ENCODE results near the gene IDI2.

IDI2 gene

DNA sequence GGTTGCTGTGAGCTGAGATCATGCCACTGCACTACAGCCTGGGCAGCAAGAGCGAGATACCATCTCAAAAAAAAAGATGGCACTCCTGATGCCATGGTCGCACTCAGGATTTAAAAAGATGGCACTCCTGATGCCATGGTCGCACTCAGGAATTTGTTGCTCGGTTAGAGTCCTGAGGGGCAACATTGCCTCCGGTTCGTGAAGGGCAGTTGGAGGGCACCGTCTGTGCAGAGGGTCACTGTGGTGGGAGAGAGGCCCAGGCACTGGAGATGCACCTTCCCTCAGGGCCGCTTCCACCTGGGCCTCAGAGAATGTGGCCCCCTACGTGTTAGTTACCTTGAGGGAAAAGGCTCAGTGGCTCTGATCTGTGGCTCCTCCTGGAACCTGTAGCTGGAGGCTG lies 19.1 kb downstream of the IDI2 start:
- peaks cover 52% of the 10 kb centered on the region for H3K36me3 ChIP-seq (ENCODE audit: control insufficient read depth, insufficient read depth, low read length)
- H3K27me3 ChIP-seq (replicated peaks; ENCODE audit: control insufficient read depth, insufficient read depth, low read length), result no peaks in the 10 kb centered on the region
- no peak overlapping the region for H3K4me3 ChIP-seq (replicated peaks; ENCODE audit: low read depth, low read length)
- TF ChIP-seq, protein P1, sequence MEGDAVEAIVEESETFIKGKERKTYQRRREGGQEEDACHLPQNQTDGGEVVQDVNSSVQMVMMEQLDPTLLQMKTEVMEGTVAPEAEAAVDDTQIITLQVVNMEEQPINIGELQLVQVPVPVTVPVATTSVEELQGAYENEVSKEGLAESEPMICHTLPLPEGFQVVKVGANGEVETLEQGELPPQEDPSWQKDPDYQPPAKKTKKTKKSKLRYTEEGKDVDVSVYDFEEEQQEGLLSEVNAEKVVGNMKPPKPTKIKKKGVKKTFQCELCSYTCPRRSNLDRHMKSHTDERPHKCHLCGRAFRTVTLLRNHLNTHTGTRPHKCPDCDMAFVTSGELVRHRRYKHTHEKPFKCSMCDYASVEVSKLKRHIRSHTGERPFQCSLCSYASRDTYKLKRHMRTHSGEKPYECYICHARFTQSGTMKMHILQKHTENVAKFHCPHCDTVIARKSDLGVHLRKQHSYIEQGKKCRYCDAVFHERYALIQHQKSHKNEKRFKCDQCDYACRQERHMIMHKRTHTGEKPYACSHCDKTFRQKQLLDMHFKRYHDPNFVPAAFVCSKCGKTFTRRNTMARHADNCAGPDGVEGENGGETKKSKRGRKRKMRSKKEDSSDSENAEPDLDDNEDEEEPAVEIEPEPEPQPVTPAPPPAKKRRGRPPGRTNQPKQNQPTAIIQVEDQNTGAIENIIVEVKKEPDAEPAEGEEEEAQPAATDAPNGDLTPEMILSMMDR (IDR thresholded peaks at IDR 0.05; ENCODE audit: insufficient read depth, low read length, poor library complexity, severe bottlenecking), result no peak
- DNase-seq (ENCODE audit: extremely low read depth, insufficient read length), result no peak

DNA sequence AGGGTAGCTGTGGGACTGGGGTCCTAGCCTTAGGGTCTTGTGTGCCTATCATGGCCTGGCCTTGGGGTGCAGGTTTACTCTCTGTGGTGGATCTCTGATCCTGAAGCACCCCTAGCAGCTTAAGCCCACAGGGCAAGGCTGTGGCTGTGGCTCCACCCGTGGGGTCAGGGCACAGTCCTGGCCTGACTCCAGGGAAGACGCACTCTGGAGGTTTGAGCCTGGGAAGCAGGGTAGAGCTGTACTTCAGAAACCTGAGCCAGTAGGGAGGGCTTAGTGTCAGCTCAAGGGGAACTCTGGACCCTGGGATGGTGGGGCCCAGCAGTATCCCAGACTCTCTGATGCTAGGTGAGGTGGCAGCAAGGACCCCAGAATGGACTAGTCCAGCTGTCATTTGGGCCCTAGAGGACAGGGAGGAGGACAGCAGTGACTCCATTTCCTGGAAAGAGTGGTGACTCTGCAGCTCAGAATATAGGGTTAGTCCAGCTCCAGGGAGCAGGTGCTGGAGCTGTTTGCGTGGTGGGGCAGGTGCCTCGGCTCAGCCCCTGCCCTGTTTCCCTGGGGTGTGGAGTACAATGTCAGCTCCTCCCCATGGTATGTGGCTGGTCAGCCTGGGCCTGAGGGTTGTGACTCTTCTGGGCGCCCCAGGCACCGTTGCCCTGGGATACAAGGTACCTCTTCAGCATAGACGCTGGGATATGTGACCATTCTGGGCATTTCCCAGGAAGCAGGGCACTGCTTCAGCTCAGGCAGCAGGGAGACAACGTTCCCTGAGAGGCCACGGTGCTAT lies 21.6 kb downstream of the IDI2 start:
- TF ChIP-seq, protein P1 (IDR thresholded peaks at IDR 0.05; ENCODE audit: insufficient read depth, low read length, poor library complexity, severe bottlenecking), result no peak
- Histone ChIP-seq H3K27me3 (replicated peaks; ENCODE audit: control insufficient read depth, insufficient read depth, low read length) (no peaks in the 10 kb centered on the region), H3K4me3 (replicated peaks; ENCODE audit: low read depth, low read length) (no peak overlapping the region), H3K36me3 (ENCODE audit: control insufficient read depth, insufficient read depth, low read length) (peaks cover 49% of the 10 kb centered on the region)
- DNase-seq (ENCODE audit: extremely low read depth, insufficient read length), result no peak

DNA sequence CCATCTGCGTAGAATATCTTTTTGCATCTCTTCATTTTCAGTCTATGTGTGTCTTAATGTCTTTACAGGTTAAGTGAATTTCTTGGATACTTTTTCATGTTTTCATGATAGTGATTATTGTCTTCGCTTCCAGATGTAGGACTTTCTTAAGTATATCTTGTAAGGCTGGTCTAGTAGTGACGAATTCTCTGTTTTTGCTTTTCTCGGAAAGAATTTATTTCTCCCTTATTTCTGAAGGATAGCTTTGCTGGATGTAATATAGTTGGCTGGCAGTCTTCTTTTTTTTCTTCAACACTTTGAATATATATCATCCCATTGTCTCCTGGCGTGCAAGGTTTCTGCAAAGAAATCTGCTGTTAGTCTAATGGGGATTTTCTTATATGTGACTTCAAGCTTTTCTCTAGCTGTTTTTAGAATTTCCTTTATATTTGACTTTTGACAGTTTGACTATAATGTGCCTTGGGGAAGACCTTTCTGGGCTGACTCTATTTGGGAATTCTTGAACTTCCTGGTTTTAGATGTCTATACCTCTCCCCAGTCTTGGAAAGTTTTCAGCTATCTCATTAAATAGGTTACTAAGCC lies 23.1 kb downstream of the IDI2 start:
- Histone ChIP-seq H3K4me3 (replicated peaks; ENCODE audit: low read depth, low read length) (no peak overlapping the region), H3K36me3 (ENCODE audit: control insufficient read depth, insufficient read depth, low read length) (peaks cover 48% of the 10 kb centered on the region), H3K27me3 (replicated peaks; ENCODE audit: control insufficient read depth, insufficient read depth, low read length) (no peaks in the 10 kb centered on the region)
- no peak for DNase-seq (ENCODE audit: extremely low read depth, insufficient read length)
- TF ChIP-seq, protein P1 (IDR thresholded peaks at IDR 0.05; ENCODE audit: insufficient read depth, low read length, poor library complexity, severe bottlenecking), result no peak

DNA sequence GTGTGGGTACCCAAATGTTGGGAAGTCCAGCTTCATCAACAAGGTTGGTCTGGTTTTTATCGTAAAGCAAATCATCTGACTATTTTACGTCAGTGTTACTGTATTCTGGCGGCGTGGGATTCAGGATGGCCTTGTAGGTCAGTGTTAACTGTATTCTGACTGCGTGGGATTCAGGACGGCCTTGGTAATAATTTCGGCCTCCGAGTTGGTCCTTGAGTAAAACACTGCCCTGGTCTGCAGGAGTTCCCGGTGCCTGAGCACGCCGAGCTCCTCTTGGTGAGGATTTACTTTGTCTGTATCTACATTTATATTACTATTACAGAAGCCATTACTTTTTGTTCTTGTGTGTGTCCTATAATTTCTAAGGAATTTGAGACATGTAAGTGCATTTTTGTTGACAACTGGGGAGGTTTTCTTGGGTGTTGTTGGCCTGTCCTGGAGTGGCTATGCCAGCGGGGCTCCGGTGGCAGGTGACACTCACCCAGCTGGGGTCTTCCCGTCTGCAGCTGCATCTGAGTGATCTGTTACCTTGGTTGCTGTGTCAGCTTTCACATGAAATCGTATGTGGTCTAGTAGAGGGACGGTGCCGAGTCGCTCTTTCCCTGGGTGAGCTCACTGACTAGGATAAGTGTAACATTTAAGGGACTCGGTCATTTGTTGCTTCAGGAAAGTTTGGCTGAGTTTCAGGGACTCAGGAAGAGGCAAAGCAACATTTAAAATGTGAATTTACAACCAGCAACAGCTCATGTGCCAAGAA lies 28.2 kb downstream of the IDI2 start:
- no peak for DNase-seq (ENCODE audit: extremely low read depth, insufficient read length)
- Histone ChIP-seq H3K36me3 (ENCODE audit: control insufficient read depth, insufficient read depth, low read length) (peaks cover 33% of the 10 kb centered on the region), H3K27me3 (replicated peaks; ENCODE audit: control insufficient read depth, insufficient read depth, low read length) (no peaks in the 10 kb centered on the region), H3K4me3 (replicated peaks; ENCODE audit: low read depth, low read length) (no peak overlapping the region)
- TF ChIP-seq, protein P1 (IDR thresholded peaks at IDR 0.05; ENCODE audit: insufficient read depth, low read length, poor library complexity, severe bottlenecking), result no peak

DNA sequence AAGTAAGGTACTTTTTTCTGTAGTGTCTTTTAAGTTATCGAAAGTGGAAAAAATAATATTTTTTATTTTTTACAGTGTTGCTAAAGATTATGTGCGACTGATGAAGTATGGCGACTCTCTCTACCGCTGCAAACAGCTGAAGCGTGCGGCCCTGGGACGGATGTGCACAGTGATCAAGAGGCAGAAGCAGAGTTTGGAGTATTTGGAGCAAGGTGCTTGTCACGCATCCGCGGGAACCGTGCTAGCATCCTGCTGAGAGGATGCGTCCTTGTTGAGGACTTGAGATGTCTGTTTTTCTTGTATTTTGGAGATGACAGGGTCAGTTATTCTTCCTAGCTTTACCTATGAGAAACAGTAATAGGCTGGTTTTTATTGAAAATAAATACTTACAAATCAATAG lies 29.6 kb downstream of the IDI2 start:
- DNase-seq (ENCODE audit: extremely low read depth, insufficient read length), result no peak
- TF ChIP-seq, protein P1 (IDR thresholded peaks at IDR 0.05; ENCODE audit: insufficient read depth, low read length, poor library complexity, severe bottlenecking), result no peak
- Histone ChIP-seq H3K36me3 (ENCODE audit: control insufficient read depth, insufficient read depth, low read length) (peaks cover 28% of the 10 kb centered on the region), H3K4me3 (replicated peaks; ENCODE audit: low read depth, low read length) (no peak overlapping the region), H3K27me3 (replicated peaks; ENCODE audit: control insufficient read depth, insufficient read depth, low read length) (no peaks in the 10 kb centered on the region)
